H1 (cell line): Measurements from ENCODE around the gene LTN1.

Experiments used
- CEBPB ChIP-seq: IDR thresholded peaks from 2 replicates; pipeline ENCODE4 v1.6.1; 2012; ENCODE audit warnings: low read depth, low read length
- GTF2F1 ChIP-seq: IDR thresholded peaks from 2 replicates; pipeline ENCODE4 v1.6.1; 2012; ENCODE audit warnings: low read depth, low read length, improper control_type of control experiment, borderline replicate concordance
- POLR2A ChIP-seq, 2 experiments: IDR thresholded peaks; 1 replicate in 1 of 2; 2 replicates in 1 of 2; pipeline ENCODE4 v1.6.1; 2011; ENCODE audit warnings: low read depth in 2 of 2, low read length in 2 of 2, mild to moderate bottlenecking in 2 of 2; ENCODE audit errors: control extremely low read depth in 1 of 2

DNA sequence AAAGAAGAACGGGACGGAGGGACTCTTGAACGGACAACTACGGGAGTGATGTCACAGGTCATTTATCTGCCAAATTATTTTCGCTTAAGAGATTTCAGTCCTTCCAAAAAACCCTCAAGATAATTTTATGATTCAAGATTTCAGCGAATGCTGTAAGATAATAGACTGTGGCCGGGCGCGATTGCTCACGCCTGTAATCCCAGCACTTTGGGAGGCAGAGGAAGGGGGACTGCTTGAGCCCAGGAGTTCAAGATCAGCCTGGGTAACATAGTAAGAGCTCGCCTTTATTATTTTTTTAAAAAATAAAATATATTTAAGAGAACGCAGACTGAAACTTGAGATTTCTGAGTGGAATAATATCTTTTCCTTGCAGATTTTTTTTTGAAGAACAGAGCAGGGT lies 25.9 kb upstream of the LTN1 start:
- TF ChIP-seq POLR2A (IDR thresholded peaks at IDR 0.05; ENCODE audit: control extremely low read depth in 1 of 2, low read depth in 2 of 2, low read length in 2 of 2) (no peak), GTF2F1 (no peak), CEBPB (no peak)
